ENCODE results near the gene KCNH2.

- TF ChIP-seq CTCF (IDR thresholded peaks at IDR 0.05; ENCODE audit: poor library complexity) = no peak
- no peak for TF ChIP-seq EZH2 (IDR thresholded peaks at IDR 0.05; ENCODE audit: borderline replicate concordance)
These were observed 10.8 kb downstream of the KCNH2 start for GRCh38 chr7:150967349-150967748.

Measured in hepatocyte (in vitro differentiated cells).